A549 (cell line): Measurements from ENCODE around the gene DNAJA3. TPM values are rescaled to one million over a fixed set of nuclear protein-coding genes. Genes with fewer than 3 reads are reported as not detected.
A peak's percentile ranks its signal among the peaks of the same experiment; 100 is the strongest.
"Not testable (repeated sequence)": the region's sequence is repeated elsewhere in the genome, so short reads cannot be mapped to it uniquely, and the experiment has no call there.

Source experiments
- ATAC-seq, 2 experiments: fragments of 200-7000 bp in 1 of 2; fragments of >200 bp in 1 of 2; cut with Nextera tagmentation in 1 of 2; cut with Tn5 transposase in 1 of 2; 3 replicates each; pipeline versions ENCODE4 v1.8.0 to v1.9.1; 2018 to 2020; ENCODE audit warnings: mild to moderate bottlenecking in 1 of 2, moderate library complexity in 1 of 2
- CTCF ChIA-PET: fragments of 300-600 bp; sonication (Branson Sonifier 250); formaldehyde crosslinking; extraction: SDS; loops from one replicate; lab custom pipeline; 2021; ENCODE audit warnings: antibody characterized with exemption, inconsistent platforms; lab: Yijun Ruan, JAX
- POLR2A ChIA-PET: fragments of 350-600 bp; formaldehyde crosslinking; extraction: SDS; loops from one replicate; lab custom pipeline; 2021; ENCODE audit warnings: antibody characterized with exemption, inconsistent platforms; lab: Yijun Ruan, JAX
- DNase-seq, 2 experiments: peaks; one replicate each; pipeline versions ENCODE4 v3.0.0 to v3.0.0-alpha.2; 2011 to 2016; ENCODE audit warnings: low read depth in 1 of 2, low spot score in 1 of 2
- FAIRE-seq: peaks from 2 replicates; lab custom pipeline; 2011; peaks lifted over from hg19 to GRCh38; lab: Jason Lieb, UNC
- H3K27ac ChIP-seq, 2 experiments: fragments of >200 bp; sonication (Bioruptor Twin); formaldehyde crosslinking; 3 replicates each; pipeline ENCODE4 v1.5.1; 2016 to 2017
- H3K4me1 ChIP-seq: fragments of >200 bp; sonication (Bioruptor Twin); formaldehyde crosslinking; 3 replicates; pipeline ENCODE4 v1.6.1; 2016
- H3K4me2 ChIP-seq: fragments of >200 bp; sonication (Bioruptor Twin); formaldehyde crosslinking; 3 replicates; pipeline ENCODE4 v1.6.1; 2016
- H3K4me3 ChIP-seq: fragments of >200 bp; sonication (Bioruptor Twin); formaldehyde crosslinking; 3 replicates; pipeline ENCODE4 v1.5.1; 2016
- H3K9me3 ChIP-seq: fragments of >200 bp; sonication (Bioruptor Twin); formaldehyde crosslinking; 3 replicates; pipeline ENCODE4 v1.6.1; 2016
- CEBPB ChIP-seq, 2 experiments: fragments of >200 bp in 1 of 2; sonication (Bioruptor Twin) in 1 of 2; formaldehyde crosslinking in 1 of 2; IDR thresholded peaks; 2 replicates each; pipeline ENCODE4 v1.6.1; 2012 to 2016
- E2F6 ChIP-seq: IDR thresholded peaks from 2 replicates; pipeline ENCODE4 v1.6.1; 2012; ENCODE audit warnings: low read depth, borderline replicate concordance
- EHF ChIP-seq: fragments of 250-450 bp; sonication (Bioruptor Pico); IDR thresholded peaks from 2 replicates; pipeline ENCODE4 v1.5.0; 2020; ENCODE audit warnings: mild to moderate bottlenecking
- FOSL2 ChIP-seq, 2 experiments: fragments of 450-650 bp in 1 of 2; fragments of >200 bp in 1 of 2; sonication (Bioruptor Twin) in 1 of 2; formaldehyde crosslinking; IDR thresholded peaks; 2 replicates each; pipeline versions ENCODE4 v1.5.0 to v1.6.1; 2016 to 2020; ENCODE audit warnings: mild to moderate bottlenecking in 1 of 2, moderate library complexity in 1 of 2
- HDAC2 ChIP-seq: fragments of 200-600 bp; sonication (generic); IDR thresholded peaks from 2 replicates; pipeline ENCODE4 v1.6.1; 2016
- HEYL ChIP-seq: fragments of 250-450 bp; sonication (Bioruptor Pico); IDR thresholded peaks from 2 replicates; pipeline ENCODE4 v1.8.0; 2021; ENCODE audit warnings: mild to moderate bottlenecking, moderate library complexity
- HOXB13 ChIP-seq: fragments of 250-450 bp; sonication (Bioruptor Pico); IDR thresholded peaks from 2 replicates; pipeline ENCODE4 v1.5.0; 2020; ENCODE audit warnings: low read depth, mild to moderate bottlenecking, moderate library complexity
- JUN ChIP-seq, 2 experiments: fragments of >200 bp; sonication (Bioruptor Twin); formaldehyde crosslinking; IDR thresholded peaks; 2 replicates in 1 of 2; 3 replicates in 1 of 2; pipeline ENCODE4 v1.6.1; 2016 to 2017
- JUNB ChIP-seq: fragments of >200 bp; sonication (Bioruptor Twin); formaldehyde crosslinking; IDR thresholded peaks from 2 replicates; pipeline ENCODE4 v1.6.1; 2016
- REST ChIP-seq: fragments of 200-600 bp; sonication (generic); IDR thresholded peaks from 2 replicates; pipeline ENCODE4 v1.6.1; 2016; ENCODE audit warnings: antibody characterized with exemption, mild to moderate bottlenecking, moderate library complexity
- SREBF2 ChIP-seq: fragments of 450-650 bp; IDR thresholded peaks from 2 replicates; pipeline ENCODE4 v1.6.1; 2014; ENCODE audit warnings: mild to moderate bottlenecking, moderate library complexity
- ZFP36 ChIP-seq: fragments of 450-650 bp; IDR thresholded peaks from 2 replicates; pipeline ENCODE4 v1.6.1; 2014; ENCODE audit warnings: borderline replicate concordance; ENCODE audit not compliant: partially characterized antibody
- ZNF302 ChIP-seq: fragments of 250-450 bp; sonication (Bioruptor Pico); IDR thresholded peaks from 2 replicates; pipeline ENCODE4 v1.9.0; 2021; ENCODE audit warnings: inconsistent platforms, mild to moderate bottlenecking, moderate library complexity
- WGBS: methylation state at CpG from one replicate; pipeline ENCODE4 v1.1.6; 2017; ENCODE audit errors: missing lambda C conversion rate; 5-methylcytosine and 5-hydroxymethylcytosine counted together
- polyA plus RNA-seq, 4 experiments: library from polyadenylated mRNA; depleted of rRNA in 3 of 4; stranded (reverse); fragments of >200 nt; fragmentation: RNase III in 1 of 4; extraction: RNeasy Plus Mini Kit Qiagen cat#74134 plus additional on column Dnase treatment in 1 of 4; gene quantifications; 2 replicates in 3 of 4; 3 replicates in 1 of 4; pipeline ENCODE4 v1.2.3, GENCODE V29; 2011 to 2017
- TF ChIP-seq, protein P1 (sequence below): fragments of 250-450 bp; sonication (Bioruptor Pico); IDR thresholded peaks from 2 replicates; pipeline ENCODE4 v1.5.0; 2021; ENCODE audit warnings: mild to moderate bottlenecking, moderate library complexity, borderline replicate concordance
- TF ChIP-seq, protein P2 (sequence below): fragments of >200 bp; sonication (Bioruptor Twin); formaldehyde crosslinking; IDR thresholded peaks from 2 replicates; pipeline ENCODE4 v1.6.1; 2016
- TF ChIP-seq, protein P3 (sequence below): fragments of 150-350 bp; IDR thresholded peaks from 2 replicates; pipeline ENCODE4 v1.6.1; 2014; ENCODE audit warnings: low read depth, mild to moderate bottlenecking, low read length
- TF ChIP-seq, protein P4 (sequence below): fragments of 250-450 bp; sonication (Bioruptor Pico); IDR thresholded peaks from 2 replicates; pipeline ENCODE4 v1.5.0; 2020; ENCODE audit warnings: low read depth, mild to moderate bottlenecking, moderate library complexity
- TF ChIP-seq, protein P5 (sequence below): fragments of 450-650 bp; IDR thresholded peaks from 2 replicates; pipeline ENCODE4 v1.6.1; 2014; ENCODE audit warnings: antibody characterized with exemption

Gene DNAJA3
- polyA plus RNA-seq, 2 of the 4 experiments (the other 2 are of a cell fraction): 64.6 to 77.2 TPM

DNA sequence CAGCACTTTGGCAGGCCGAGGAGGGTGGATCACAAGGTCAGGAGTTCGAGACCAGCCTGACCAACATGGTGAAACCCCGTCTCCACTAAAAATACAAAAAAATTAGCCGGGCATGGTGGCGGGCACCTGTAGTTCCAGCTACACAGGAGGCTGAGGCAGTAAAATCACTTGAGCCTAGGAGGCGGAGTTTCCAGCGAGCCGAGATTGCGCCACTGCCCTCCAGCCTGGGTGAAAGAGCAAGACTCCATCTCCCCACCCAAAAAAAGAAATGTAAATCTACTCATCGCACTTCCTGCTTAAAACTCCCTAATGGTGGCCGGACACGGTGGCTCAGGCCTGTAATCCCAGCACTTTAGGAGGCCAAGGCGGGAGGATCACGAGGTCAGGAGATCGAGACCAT, 31.8 kb upstream of the DNAJA3 start:
- POLR2A ChIA-PET, H3K4me3 ChIP-seq, H3K4me1 ChIP-seq, FAIRE-seq, H3K9me3 ChIP-seq, H3K4me2 ChIP-seq, H3K27ac ChIP-seq, ATAC-seq, DNase-seq: not testable (repeated sequence)
- 0 out of 4 replicates have a peak, but pooled peaks of 1 of the 2 experiments have one; percentile 11 for TF ChIP-seq CEBPB (IDR thresholded peaks at IDR 0.05)
- 93% methylated on average over 14 of the region's 15 CpGs for WGBS
- CTCF ChIA-PET: interaction anchor here (0.9 to 32.6 kb wide), 7 partner anchors 11 to 230 kb away, joined by 3 to 833 read pairs (median 5); partner anchors contain the start of gene VASN

DNA sequence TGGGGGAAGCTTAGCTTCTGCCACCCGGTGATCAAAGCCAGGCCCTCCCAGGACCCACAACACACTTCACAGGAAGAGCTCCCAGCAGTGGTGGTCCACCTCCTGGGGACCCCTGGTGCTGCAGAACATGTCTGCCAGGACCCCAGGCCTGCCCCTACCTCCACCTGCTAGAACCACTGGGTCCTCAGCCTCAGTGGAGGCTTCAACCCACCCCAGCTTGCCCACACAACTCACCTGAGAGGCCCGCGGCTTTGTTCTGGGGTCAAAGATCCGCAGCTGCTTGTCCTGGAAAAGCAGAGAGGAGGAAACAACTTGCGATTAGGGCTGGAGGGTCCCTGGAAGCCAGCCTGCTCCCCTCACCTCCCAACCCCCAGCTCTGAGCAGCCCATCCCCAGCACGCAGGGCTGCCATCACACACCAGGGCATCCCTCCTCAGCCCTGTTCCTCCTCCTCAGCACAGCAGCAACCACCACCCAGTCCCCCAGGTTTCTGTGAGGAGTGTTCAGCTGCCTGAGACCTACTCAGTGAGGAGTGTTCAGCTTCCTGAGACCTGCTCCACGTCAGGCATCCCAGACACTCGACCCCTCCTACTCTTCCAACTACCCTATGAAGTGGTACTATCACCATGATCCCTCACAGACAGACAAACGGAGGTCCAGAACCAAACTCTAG, 30.5 kb upstream of the DNAJA3 start:
- no peak; a peak in 1 of 6 replicates for ATAC-seq
- no peak for FAIRE-seq
- ChIA-PET CTCF (interaction anchor here (0.5 to 32.6 kb wide), 8 partner anchors 11 to 208 kb away, joined by 3 to 833 read pairs (median 4); partner anchors contain the start of gene VASN), POLR2A (no interaction called here)
- peaks cover 7% of the 10 kb centered on the region; the same call in 2 of the 3 replicates for H3K4me1 ChIP-seq
- H3K27ac ChIP-seq: no peak overlapping the region
- H3K4me2 ChIP-seq: no peak overlapping the region
- H3K9me3 ChIP-seq: no peaks in the 10 kb centered on the region
- TF ChIP-seq, protein P1, sequence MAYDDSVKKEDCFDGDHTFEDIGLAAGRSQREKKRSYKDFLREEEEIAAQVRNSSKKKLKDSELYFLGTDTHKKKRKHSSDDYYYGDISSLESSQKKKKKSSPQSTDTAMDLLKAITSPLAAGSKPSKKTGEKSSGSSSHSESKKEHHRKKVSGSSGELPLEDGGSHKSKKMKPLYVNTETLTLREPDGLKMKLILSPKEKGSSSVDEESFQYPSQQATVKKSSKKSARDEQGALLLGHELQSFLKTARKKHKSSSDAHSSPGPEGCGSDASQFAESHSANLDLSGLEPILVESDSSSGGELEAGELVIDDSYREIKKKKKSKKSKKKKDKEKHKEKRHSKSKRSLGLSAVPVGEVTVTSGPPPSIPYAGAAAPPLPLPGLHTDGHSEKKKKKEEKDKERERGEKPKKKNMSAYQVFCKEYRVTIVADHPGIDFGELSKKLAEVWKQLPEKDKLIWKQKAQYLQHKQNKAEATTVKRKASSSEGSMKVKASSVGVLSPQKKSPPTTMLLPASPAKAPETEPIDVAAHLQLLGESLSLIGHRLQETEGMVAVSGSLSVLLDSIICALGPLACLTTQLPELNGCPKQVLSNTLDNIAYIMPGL: no peak
- TF ChIP-seq JUNB: no peak
- no peak for TF ChIP-seq EHF
- TF ChIP-seq HEYL (CRISPR knock-in tag): no peak
- TF ChIP-seq HDAC2: no peak
- TF ChIP-seq, protein P2, sequence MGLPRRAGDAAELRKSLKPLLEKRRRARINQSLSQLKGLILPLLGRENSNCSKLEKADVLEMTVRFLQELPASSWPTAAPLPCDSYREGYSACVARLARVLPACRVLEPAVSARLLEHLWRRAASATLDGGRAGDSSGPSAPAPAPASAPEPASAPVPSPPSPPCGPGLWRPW: no peak
- no peak for TF ChIP-seq ZFP36
- TF ChIP-seq E2F6: no peak
- no peak overlapping the region for H3K4me3 ChIP-seq
- WGBS: 81% methylated on average over 9 of the region's 9 CpGs
- DNase-seq: no peak

DNA sequence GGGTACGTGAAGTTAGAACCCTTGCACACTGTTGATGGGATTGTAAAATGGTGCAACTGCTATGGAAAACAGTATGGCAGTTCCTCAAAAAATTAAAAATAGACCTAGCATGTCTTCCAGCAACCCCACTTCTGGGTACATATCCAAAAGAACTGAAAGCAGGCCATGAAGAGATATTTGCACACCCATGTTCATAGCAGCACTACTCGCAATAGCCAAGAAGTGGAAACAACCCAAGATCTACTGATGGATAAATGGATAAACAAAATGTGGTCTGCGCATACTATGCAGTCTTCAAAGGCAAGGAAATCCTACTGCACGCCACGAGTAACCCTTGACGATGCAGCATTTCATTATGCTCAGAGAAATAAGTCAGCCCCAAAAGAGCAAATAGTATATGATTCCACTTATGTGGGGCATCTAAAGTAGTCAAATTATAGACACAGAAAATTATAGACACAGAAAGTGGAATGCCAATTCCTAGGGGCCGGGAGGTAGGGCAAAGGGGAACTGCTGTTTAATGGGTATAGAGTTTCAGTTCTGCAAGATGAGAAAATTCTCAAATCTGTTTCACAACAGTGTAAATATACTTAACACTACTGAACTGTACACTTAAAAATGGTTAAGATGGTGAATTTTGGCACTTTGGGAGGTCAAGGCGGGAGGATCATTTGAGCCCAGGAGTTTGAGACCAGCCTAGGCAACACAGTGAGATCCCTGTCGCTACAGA, 26.5 kb upstream of the DNAJA3 start:
- no peak for FAIRE-seq
- Histone ChIP-seq H3K4me3 (no peak overlapping the region), H3K9me3 (no peaks in the 10 kb centered on the region), H3K4me2 (no peak overlapping the region), H3K27ac (no peak overlapping the region), H3K4me1 (peaks cover 4% of the 10 kb centered on the region; the same call in 1 of the 3 replicates)
- DNase-seq: no peak
- 91% methylated on average over 9 of the region's 9 CpGs for WGBS
- ChIA-PET CTCF (interaction anchor here (0.9 to 32.6 kb wide), 10 partner anchors 14 to 199 kb away, joined by 3 to 833 read pairs (median 4); partner anchors contain the start of genes CORO7, GLIS2 and VASN), POLR2A (interaction anchor here (0.6 kb wide), 1 partner anchor 121 kb away, joined by 3 read pairs; no protein-coding TSS in a partner anchor)
- TF ChIP-seq, protein P3, sequence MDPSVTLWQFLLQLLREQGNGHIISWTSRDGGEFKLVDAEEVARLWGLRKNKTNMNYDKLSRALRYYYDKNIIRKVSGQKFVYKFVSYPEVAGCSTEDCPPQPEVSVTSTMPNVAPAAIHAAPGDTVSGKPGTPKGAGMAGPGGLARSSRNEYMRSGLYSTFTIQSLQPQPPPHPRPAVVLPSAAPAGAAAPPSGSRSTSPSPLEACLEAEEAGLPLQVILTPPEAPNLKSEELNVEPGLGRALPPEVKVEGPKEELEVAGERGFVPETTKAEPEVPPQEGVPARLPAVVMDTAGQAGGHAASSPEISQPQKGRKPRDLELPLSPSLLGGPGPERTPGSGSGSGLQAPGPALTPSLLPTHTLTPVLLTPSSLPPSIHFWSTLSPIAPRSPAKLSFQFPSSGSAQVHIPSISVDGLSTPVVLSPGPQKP: no peak
- TF ChIP-seq REST (no peak), FOSL2 (IDR thresholded peaks at IDR 0.05) (no peak), FOSL2 (CRISPR knock-in tag; IDR thresholded peaks at IDR 0.05) (no peak), HOXB13 (CRISPR knock-in tag) (no peak), JUN (IDR thresholded peaks at IDR 0.05) (no peak), ZNF302 (CRISPR knock-in tag) (no peak), SREBF2 (no peak)
- TF ChIP-seq, protein P4, sequence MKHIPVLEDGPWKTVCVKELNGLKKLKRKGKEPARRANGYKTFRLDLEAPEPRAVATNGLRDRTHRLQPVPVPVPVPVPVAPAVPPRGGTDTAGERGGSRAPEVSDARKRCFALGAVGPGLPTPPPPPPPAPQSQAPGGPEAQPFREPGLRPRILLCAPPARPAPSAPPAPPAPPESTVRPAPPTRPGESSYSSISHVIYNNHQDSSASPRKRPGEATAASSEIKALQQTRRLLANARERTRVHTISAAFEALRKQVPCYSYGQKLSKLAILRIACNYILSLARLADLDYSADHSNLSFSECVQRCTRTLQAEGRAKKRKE (CRISPR knock-in tag): no peak
- TF ChIP-seq, protein P5, sequence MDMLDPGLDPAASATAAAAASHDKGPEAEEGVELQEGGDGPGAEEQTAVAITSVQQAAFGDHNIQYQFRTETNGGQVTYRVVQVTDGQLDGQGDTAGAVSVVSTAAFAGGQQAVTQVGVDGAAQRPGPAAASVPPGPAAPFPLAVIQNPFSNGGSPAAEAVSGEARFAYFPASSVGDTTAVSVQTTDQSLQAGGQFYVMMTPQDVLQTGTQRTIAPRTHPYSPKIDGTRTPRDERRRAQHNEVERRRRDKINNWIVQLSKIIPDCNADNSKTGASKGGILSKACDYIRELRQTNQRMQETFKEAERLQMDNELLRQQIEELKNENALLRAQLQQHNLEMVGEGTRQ: no peak
- ATAC-seq: no peak
